Activated CD4-positive, CD25-positive, alpha-beta regulatory T cell (primary cell): ENCODE measurements around the gene RANBP17.
"Not testable (repeated sequence)": the region's sequence is repeated elsewhere in the genome, so short reads cannot be mapped to it uniquely, and the experiment has no call there.

ENCODE experiments used
- DNase-seq, 4 experiments: peaks; one replicate each; lab custom pipeline; 2025; lab: John Stamatoyannopoulos, UW

The RANBP17 gene

DNA sequence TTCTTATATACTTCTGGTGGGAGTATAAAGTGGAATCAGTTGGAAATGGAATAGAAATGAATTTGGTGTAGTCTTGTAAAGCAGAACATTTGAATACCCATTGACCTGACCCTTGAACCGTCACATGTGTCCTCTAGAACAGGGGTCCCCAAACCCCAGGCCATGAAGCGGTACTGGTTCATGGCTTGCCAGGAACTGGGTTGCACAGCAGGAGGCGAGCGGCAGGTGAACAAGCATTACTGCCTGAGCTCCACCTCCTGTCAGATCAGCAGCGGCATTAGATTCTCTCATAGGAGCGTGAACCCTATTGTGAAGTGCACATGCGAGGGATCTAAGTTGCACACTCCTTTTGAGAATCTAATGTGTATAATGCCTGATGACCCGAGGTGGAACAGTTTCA lies 80.0 kb downstream of the RANBP17 start:
- no peak for DNase-seq

DNA sequence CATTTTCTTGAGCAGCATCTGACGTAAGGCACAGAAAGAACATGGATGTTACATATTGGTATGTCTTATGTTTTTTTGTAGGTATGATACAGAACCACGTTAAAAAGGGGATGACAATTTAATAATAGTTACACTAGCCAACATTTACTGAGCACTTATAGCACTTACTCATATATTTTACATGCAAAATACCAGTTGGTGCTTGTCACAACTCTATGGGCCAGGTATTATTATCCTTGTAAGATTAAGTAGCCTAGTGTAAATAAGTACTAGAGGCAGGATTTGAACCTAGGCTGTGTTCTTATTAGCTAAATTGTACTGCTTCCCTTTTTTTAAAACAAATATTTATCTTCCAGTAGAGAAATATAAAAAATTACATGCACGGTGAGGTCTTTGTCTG lies 83.5 kb downstream of the RANBP17 start:
- DNase-seq = no peak

DNA sequence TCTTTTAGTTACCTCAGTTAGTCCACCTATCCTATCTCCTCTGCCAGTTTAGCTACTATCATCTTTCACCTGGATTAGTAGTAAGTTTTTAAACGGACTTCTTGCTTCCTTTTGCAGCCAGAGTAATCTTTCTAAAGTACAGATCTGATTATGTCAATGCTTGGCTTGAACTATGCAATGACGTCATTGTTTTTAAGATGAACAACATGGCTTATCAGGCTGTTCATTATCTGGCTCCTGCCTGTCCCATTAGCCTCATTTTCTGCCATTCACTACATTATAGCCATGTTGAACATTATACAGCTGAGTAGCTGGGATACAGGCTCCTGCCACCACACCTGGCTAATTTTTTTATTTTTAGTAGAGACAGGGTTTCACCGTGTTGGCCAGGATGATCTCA lies 98.7 kb downstream of the RANBP17 start:
- no peak for DNase-seq

DNA sequence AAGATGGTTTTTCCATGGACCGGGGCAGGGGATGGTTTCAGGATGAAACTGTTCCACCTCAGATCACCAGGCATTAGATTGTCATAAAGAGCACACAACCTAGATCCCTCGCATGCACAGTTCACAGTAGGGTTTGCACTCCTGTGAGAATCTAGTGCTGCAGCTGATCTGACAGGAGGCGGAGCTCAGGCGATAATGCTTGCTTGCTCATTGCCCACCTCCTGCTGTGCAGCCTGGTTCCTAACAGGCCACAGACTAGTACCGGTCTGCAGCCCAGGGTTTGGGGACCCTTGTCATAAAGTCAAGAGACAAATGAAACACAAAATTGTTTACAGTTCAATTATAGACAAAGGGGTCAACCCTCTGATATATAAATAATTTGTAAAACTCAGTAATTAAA lies 101.7 kb downstream of the RANBP17 start:
- no peak for DNase-seq

DNA sequence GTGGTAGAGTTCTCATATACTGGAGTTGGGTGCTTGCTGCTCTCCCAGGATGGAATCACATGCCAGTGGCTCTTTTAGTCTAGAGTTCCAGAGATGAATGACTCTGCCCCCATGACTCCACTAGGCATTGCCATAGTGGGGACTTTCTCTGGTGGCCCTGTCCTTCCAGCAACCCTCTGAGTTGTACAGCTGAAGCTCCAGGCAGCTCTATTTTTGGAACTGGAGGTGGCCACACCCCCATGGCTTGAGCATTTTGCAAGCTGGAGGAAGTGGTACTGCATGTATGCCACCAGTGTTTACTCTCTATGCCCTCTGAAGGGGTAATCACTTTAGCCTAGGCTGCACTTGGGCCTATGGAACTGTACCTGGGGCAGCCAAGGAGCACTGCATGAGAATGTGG lies 112.6 kb downstream of the RANBP17 start:
- DNase-seq = no peak

DNA sequence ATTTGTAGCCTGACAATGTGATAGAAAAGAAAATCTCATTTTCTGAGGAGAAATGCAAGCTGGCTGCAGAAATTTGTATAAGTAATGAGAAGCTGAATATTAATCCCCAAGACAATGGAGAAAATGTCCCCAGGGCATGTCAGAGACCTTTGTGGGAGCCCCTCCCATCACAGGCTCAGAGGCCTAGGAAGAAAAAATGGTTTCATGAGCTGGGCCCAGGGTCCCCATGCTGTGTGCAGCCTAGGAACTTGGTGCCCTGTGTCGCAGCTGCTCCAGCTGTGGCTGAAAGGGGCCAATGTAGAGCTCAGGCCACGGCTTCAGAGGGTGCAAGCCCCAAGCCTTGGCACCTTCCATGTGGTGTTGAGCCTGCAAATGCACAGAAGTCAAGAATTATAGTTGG lies 118.4 kb downstream of the RANBP17 start:
- DNase-seq = not testable (repeated sequence)

DNA sequence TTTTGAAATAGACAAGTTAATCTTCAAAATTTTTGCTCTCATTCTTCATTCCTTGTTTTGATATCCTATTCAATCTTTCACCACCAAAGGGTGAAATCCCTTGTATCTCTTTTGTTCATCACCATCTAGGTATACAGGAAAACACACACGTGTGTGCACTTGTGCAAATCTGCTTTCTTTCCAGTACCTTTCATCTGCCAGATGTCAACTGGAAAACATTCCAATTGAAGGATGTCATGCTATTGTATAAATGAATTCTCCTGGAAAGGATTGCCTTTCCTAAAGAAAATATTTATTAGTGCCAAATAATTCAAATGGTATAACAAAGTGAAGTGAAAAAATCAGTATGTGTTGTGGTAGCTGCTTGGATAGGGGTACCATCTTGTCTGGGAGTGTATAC lies 123.7 kb downstream of the RANBP17 start:
- DNase-seq = no peak

DNA sequence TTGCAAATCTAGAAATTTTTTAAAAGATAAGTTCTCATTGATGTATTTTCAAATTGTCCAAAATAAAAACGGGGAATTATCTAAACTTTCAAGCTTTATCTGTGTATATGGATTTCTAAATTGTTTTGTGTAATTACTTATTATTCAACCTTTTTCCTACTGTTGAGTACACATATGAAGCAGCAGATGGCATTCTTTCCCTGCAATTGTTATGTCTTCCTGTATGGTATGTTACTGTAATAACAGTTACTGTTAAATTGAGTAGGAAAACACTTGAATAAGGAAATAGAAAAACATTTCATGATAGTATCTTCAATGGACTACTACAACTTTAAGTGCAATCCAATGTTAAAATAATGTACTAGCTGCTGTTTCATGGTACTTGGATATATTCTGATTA lies 124.8 kb downstream of the RANBP17 start:
- no peak for DNase-seq

DNA sequence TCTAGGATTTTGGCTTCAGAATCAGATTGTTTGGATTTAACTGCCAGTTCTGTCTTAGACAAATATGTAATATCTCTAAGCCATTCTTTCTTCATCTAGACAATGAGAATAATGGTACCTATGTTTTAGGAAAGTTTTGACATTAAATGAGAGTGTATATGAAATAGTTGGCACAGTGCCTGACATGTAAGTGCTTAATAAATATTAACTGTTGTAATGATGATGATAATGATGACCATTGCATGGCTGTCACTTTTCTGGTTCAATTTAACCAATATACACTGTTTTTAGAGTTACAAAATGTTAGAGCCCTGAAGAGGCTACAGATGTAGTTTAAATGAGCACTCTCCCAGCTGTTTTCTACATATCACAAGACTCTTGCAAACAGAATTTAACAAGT lies 131.7 kb downstream of the RANBP17 start:
- no peak for DNase-seq

DNA sequence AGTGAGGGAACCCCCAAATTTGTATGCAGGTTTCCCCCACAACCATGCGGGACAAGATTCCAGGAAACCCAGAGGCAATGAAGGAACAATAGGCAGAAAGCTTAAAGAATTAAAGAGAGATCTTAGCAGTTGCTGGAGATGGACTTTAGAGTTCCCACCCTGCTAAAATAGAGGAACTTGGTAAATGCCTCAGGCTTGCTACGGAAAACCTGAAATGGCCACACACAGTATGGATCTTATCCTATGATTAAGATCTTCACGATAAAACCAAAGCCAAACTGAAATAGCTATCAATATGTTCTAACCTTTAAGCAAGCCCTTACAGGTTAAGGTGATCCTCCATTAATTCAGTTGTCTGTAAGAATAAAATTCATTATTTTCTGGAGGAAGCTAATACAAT lies 148.3 kb downstream of the RANBP17 start:
- DNase-seq = no peak

DNA sequence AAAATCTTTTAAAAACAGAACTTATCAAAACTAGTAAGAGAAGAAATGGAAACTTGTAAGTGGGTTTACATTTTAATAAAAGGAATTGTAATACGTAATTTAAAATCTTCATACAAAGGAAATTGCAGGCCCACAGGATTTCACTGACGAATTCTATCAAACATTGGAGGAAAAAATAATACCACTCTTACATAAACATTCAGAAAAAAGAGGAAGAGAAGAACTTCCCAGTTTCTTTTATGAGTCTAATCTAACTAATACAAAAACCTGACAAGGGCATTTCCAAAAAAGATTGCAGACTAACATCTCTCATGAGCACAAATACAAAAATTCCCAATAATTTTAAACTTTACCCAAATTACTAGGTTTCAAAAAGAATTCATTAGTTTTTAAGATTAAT lies 149.0 kb downstream of the RANBP17 start:
- no peak for DNase-seq

DNA sequence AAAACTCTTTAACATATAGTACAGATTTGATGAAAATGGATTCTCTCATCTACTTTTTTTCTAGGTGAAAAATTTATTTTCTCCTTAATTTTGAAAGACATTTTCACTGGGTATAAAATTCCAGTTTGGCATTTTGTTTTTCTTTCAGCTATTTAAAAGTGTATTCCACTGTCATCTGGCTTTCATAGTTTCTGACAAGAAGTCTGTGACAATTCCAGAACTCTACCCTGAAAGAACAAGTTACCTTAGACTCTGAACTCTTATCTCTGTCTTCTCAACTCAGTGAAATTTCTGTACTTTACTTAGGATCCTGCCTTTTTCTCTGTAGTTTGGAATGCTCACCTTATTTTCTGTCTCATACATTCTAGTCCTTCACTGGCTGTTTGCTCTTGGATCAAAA lies 161.7 kb downstream of the RANBP17 start:
- no peak for DNase-seq

DNA sequence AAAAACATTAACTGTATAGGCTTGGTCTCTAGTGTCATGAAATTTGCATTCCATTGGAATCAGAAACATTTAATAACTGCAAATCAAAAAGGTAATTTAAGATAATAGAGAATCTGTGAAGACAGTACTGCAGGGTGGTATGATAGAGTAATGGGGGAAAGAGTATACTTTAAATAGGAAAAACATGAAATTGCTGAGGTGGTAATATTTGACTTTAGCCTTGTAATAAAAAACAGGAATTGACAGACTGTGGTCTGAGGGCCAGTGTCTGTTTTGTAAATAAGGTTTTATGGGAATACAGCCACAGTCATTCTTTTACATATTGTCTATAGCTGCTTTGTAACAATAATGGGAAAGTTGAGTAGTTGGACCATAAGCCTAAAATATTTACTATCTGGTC lies 162.3 kb downstream of the RANBP17 start:
- DNase-seq = no peak

DNA sequence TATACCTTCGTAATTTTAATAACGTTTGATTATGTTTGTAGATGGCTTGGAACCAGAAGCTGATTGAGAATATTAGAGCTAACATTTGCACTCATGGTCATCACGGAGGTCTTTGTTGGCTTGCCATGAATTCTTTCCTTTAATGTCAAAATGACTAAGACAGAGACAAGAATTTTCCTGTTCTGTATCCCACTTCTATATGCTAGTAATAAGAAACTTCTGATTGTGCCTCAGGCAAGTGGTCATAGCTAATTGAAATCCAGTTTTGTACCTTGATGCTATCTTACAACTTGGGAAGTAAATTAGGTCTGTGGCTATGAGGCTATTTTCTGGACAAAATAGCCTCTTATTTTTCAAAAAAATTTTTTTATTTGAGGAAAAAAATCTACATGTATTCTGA lies 167.6 kb downstream of the RANBP17 start:
- DNase-seq = no peak

DNA sequence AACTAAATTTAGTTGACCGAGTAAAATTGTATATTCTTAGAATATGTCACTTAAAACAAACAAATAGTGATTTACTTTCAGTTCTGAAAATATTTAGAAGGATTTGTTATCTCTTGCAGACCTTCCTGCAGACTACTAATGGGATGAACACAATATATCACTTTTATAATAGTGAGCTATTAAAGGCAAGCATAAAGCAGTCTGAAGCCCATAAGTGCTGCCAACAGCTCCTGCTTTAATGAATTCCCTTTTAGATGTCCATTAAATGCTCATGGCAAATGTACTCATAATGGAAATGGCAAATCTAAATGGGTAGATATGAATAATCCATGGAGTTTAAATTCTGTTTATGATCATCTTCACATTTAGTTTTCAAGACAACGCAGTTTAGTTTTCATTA lies 170.2 kb downstream of the RANBP17 start:
- no peak for DNase-seq

DNA sequence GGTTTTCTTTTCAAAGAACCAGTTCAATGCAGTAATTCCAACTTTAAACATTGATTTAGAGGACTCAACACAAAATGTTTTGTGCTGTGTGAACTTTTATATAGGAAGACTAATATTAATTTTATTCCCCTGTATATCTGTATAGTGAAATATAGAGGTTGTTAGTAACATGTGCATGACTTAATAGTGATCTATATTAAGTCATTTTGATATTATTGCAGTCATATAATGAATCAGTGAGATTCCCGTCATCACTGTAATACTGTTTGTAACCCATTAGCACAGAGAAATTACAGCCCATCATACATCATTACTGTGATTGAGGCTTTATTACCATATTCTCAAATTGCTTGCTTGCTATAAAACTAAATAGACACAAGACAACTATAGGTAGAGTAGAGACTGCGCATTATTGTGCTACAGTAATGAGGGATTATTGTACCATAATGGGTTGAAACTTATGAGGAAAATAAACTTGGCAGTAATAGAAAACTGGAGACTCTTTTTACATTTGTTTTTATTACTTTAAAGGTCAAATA lies 170.7 kb downstream of the RANBP17 start:
- DNase-seq = no peak

DNA sequence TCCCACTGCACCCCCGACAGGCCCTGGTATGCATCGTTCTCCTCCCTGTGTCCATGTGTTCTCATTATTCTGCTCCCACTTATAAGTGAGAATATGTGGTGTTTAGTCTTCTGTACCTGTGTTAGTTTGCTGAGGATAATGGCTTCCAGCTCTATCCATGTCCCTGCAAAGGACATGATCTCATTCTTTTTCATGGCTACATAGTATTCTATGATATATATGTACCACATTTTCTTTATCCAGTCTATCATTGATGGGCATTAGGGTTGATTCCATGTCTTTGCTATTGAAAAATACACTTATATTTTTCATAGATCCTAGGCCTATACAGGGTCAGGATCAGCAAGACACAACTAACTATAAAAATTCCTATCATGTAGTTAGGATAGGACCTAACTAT lies 180.1 kb downstream of the RANBP17 start:
- DNase-seq = not testable (repeated sequence)

DNA sequence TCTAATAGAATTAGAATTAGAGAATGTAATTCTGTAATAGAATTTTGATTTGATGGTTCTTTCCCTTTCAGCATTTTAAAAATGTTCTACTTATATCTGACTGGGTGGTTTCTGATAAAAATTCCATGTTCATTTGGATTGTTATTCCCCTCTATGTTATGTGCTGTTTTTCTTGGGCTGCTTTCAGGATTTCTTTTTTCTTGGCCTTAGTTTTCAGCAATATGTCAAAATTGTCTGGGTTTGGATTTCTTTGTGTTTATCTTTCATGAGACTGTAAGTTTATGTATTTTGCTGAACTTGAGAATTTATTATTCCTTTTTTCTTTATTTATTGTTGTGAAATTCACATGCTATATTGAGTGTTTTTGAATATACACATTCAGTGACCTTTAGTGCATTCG lies 189.1 kb downstream of the RANBP17 start:
- no peak for DNase-seq

DNA sequence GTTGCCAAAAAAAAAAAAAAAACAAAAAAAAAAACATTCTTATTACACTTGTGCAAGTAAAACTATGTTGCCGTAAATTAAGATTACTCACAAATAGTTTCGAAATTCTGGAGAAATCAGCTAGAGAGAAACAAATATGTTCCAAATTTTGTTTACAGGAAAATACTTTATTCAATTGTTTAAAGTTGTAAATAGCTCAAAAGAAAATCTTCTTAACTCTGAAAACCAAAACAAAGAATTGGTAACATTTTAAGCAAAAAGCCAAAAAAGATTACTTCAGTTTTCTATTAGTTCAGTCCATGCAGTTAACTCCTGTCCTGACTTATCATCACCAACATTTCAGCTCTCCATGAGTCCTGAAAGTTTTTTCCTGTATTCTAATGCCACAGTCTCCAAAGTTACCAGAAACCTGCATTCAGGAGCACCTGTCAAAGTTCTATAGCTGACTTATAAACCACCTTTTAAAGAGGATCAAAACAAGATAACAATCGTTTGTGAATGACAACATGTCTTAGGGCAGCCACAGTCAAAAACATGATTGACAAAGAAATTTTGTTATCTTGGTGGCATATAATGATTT lies 194.1 kb downstream of the RANBP17 start:
- no peak for DNase-seq

DNA sequence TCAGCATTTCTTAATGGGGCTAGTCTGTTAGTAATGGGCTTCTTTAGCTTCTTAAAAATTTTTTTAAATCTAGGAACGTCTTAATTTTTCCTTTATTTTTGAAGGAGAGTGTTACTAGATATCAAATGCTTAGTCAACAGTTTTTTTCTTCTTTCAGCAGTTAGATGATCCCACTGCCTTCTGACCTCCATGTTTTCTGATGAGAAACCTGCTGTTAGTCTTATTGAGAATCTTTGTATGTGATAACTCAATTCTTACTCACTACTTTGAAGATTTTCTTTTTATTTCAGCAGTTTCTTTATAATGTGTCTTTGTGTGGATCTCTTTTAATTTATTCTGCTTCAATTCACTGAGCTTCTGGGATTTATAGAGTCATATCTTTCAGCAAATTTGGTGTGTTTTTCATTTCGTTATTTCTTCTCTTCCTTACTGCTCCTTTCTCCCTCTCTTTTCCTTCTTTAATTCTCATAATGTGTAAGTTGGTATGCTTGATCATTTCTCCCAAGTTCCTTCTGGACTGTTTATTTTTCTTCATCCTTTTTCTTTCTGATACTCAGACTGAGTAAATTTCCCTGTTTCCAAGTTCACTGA lies 205.8 kb downstream of the RANBP17 start:
- no peak for DNase-seq

DNA sequence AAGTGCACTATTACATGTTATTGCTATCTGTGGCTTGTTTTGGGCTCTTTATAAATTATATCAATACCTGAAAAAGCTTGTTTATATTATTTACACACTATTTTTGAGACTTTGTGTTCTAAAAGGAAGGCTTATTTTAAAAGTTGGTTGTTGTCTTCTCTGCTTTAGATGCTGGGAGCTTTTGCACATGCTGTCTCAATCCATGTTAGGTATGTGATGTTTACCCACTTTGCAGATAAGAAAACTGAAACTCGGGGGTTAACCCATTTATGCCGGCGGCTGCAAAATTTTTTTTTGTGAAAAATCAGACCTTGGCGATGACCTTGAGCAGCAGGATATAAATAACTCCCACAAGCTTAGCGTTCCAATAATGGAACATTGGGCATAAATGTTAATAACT lies 212.9 kb downstream of the RANBP17 start:
- DNase-seq = no peak

DNA sequence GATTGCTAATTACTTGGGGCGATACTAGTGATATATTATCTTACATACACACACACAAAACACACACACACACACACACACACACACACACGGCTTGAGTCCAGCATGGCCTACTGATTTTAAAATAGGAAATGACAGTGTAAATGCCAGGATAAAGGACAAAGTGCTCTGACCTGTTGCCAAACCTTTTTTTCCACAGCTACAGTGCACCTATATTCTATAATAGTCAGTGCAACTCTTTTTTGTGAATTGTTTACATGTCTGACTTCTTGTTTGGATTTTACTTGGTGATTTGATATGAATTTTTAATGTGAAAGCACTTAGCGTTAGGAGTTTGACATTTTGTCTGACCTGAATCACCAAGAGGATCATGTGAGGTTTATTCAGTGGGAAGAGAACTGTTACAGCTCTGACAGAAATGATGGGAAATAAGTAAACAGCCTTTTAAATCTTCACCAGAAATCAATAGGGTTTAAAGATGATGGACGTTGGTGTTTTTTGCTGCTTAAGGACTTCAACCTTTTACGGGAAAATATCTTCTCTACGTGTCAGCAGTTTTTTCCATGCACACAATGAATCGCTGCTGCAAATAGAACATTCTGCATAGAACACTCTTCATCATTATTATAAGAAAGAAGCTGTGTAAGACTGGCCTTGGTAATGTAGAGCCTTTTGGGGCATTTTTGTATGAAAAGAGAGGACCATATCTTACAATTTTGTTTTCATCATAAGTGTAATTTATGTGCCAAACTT lies 218.5 kb downstream of the RANBP17 start:
- DNase-seq = no peak

DNA sequence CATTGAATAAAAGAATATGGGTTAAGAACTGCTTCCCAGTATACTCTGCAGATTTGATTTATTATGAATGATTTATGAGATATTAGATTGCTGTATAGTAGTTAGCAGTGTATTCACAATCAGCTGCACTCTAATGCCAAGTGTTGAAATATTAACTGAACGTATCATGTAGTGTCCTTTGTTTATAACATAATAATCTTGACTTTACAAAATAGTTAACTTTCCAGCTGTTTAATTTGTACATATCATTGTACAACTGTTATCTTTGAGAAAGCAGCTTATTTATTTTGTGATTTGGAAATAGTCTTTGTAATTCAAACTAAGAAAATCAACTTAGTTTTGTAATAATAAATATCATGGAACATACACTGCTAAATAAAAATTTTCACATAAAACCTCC lies 219.5 kb downstream of the RANBP17 start:
- no peak for DNase-seq

DNA sequence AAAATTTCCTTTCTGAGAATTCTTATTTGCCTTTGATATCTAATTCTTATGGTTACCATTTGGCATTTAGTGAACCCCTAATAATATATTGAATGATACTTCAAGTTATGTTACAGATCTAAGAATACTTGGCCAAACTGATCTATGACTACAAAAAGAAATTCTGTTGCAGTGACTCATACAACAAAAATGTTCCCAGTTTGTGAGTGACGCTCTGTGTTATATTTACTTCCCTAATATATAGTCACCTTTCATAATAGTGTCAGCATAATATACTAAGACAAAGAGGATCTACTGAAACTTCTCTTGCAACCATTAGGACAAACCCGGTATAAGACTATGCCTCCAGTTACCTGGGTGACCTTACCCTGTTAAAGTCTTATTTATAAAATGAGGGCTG lies 230.4 kb downstream of the RANBP17 start:
- DNase-seq = no peak
